H1 (cell line): ENCODE data around the gene GALNT2. TPM values are rescaled to one million over a fixed set of nuclear protein-coding genes. Genes with fewer than 3 reads are reported as not detected.

Experiments
- CTCF ChIA-PET: fragments of 300-600 bp; sonication (Branson Sonifier 250); formaldehyde crosslinking; loops from one replicate; lab custom pipeline; 2021; ENCODE audit not compliant: partially characterized antibody; lab: Charles Lee
- POLR2A ChIA-PET: fragments of 300-600 bp; sonication (Branson Sonifier 250); formaldehyde crosslinking; loops from one replicate; lab custom pipeline; 2021; ENCODE audit warnings: inconsistent platforms; ENCODE audit not compliant: partially characterized antibody; lab: Charles Lee
- DNase-seq, 2 experiments: peaks; one replicate each; pipeline versions ENCODE4 v3.0.0 to v3.0.0-alpha.2; 2010 to 2022; ENCODE audit warnings: low spot score in 2 of 2, low read depth in 1 of 2, mixed read lengths in 1 of 2
- FAIRE-seq: peaks from 2 replicates; lab custom pipeline; 2011; peaks lifted over from hg19 to GRCh38; lab: Jason Lieb, UNC
- H2AFZ ChIP-seq: 2 replicates; pipeline ENCODE4 v1.8.1; 2012; ENCODE audit warnings: low read length, inconsistent platforms
- H2AK5ac ChIP-seq: 2 replicates; pipeline ENCODE4 v1.6.1; 2013; ENCODE audit warnings: low read depth, low read length
- H2BK120ac ChIP-seq: replicated peaks from 2 replicates; pipeline ENCODE3; 2013; ENCODE audit warnings: low read depth, low read length, inconsistent platforms
- H2BK12ac ChIP-seq: 2 replicates; pipeline ENCODE4 v1.6.1; 2013; ENCODE audit warnings: low read depth, low read length
- H2BK15ac ChIP-seq: 2 replicates; pipeline ENCODE4 v1.6.1; 2013; ENCODE audit warnings: low read length
- H2BK20ac ChIP-seq: 2 replicates; pipeline ENCODE4 v1.6.1; 2013; ENCODE audit warnings: low read length
- H2BK5ac ChIP-seq: 2 replicates; pipeline ENCODE4 v1.6.1; 2013; ENCODE audit warnings: low read depth, low read length
- H3K14ac ChIP-seq: 2 replicates; pipeline ENCODE4 v1.6.1; 2013; ENCODE audit warnings: inconsistent platforms; ENCODE audit not compliant: insufficient read length
- H3K18ac ChIP-seq: 2 replicates; pipeline ENCODE4 v1.6.1; 2013; ENCODE audit warnings: low read length; ENCODE audit errors: extremely low read depth
- H3K23ac ChIP-seq: 2 replicates; pipeline ENCODE4 v1.6.1; 2013; ENCODE audit warnings: inconsistent platforms; ENCODE audit not compliant: insufficient read length
- H3K23me2 ChIP-seq: 2 replicates; pipeline ENCODE4 v1.6.1; 2013; ENCODE audit warnings: low read depth, low read length
- H3K27ac ChIP-seq: 2 replicates; pipeline ENCODE4 v1.6.1; 2011; ENCODE audit warnings: low read depth, low read length, inconsistent platforms
- H3K27me3 ChIP-seq, 4 experiments: replicated peaks in 1 of 4; 1 replicate in 1 of 4; 2 replicates in 3 of 4; pipeline versions ENCODE4 v1.6.1 to v1.8.1; 2011 to 2013; ENCODE audit warnings: low read length in 3 of 4, mild to moderate bottlenecking in 3 of 4, inconsistent platforms in 2 of 4, mixed read lengths in 2 of 4, moderate library complexity in 1 of 4; ENCODE audit not compliant: control insufficient read depth in 3 of 4, insufficient read depth in 3 of 4; ENCODE audit errors: extremely low read depth in 1 of 4
- H3K36me3 ChIP-seq, 4 experiments: 2 replicates each; pipeline versions ENCODE4 v1.6.1 to v1.8.1; 2011 to 2013; ENCODE audit warnings: mild to moderate bottlenecking in 4 of 4, low read length in 3 of 4, moderate library complexity in 2 of 4, control low read depth in 1 of 4, inconsistent platforms in 1 of 4; ENCODE audit not compliant: insufficient read depth in 4 of 4, control insufficient read depth in 2 of 4
- H3K4ac ChIP-seq: replicated peaks from 2 replicates; pipeline ENCODE3; 2013; ENCODE audit warnings: low read length, low read depth, mixed read lengths, inconsistent platforms; ENCODE audit not compliant: insufficient read length
- H3K4me1 ChIP-seq, 4 experiments: replicated peaks in 1 of 4; 1 replicate in 1 of 4; 2 replicates in 3 of 4; pipeline versions ENCODE4 v1.6.1 to v1.8.1; 2011 to 2013; ENCODE audit warnings: low read length in 3 of 4, inconsistent platforms in 2 of 4, mixed read lengths in 1 of 4; ENCODE audit not compliant: insufficient read depth in 4 of 4, control insufficient read depth in 3 of 4
- H3K4me2 ChIP-seq, 2 experiments: 2 replicates each; pipeline versions ENCODE4 v1.6.1 to v1.8.1; 2011 to 2013; ENCODE audit warnings: low read depth in 2 of 2, low read length in 2 of 2, control low read depth in 1 of 2, inconsistent platforms in 1 of 2, mild to moderate bottlenecking in 1 of 2; ENCODE audit not compliant: insufficient read depth in 1 of 2
- H3K4me3 ChIP-seq, 4 experiments: fragments of 200-600, 300-600 bp in 1 of 4; sonication (generic), shearing (Covaris generic), sonication (Bioruptor Twin) in 1 of 4; 2 replicates each; pipeline versions ENCODE4 v1.5.1 to v1.8.1; 2011 to 2016; ENCODE audit warnings: low read length in 4 of 4, low read depth in 3 of 4, control low read depth in 2 of 4, inconsistent platforms in 2 of 4, mild to moderate bottlenecking in 2 of 4, mixed read lengths in 1 of 4, moderate library complexity in 1 of 4; ENCODE audit not compliant: insufficient read depth in 2 of 4; ENCODE audit errors: extremely low read depth in 1 of 4
- H3K56ac ChIP-seq: replicated peaks from 2 replicates; pipeline ENCODE3; 2013; ENCODE audit warnings: low read depth, mild to moderate bottlenecking, mixed read lengths, low read length, inconsistent platforms; ENCODE audit not compliant: insufficient read length
- H3K79me1 ChIP-seq: 2 replicates; pipeline ENCODE4 v1.6.1; 2013; ENCODE audit warnings: low read depth, low read length, control low read depth
- H3K79me2 ChIP-seq, 2 experiments: 2 replicates each; pipeline versions ENCODE4 v1.6.1 to v1.8.1; 2012 to 2013; ENCODE audit warnings: low read length in 2 of 2, mild to moderate bottlenecking in 2 of 2, inconsistent platforms in 1 of 2; ENCODE audit not compliant: insufficient read depth in 2 of 2, control insufficient read depth in 1 of 2
- H3K9ac ChIP-seq, 4 experiments: replicated peaks in 1 of 4; 1 replicate in 1 of 4; 2 replicates in 3 of 4; pipeline versions ENCODE4 v1.6.1 to v1.8.1; 2011 to 2013; ENCODE audit warnings: low read depth in 3 of 4, low read length in 3 of 4, control low read depth in 2 of 4, mild to moderate bottlenecking in 2 of 4, moderate library complexity in 2 of 4, inconsistent platforms in 1 of 4; ENCODE audit errors: extremely low read depth in 1 of 4
- H3K9me3 ChIP-seq, 2 experiments: 2 replicates each; pipeline versions ENCODE4 v1.6.1 to v1.8.1; 2012 to 2013; ENCODE audit warnings: mild to moderate bottlenecking in 2 of 2, moderate library complexity in 2 of 2, control low read depth in 1 of 2, inconsistent platforms in 1 of 2, low read depth in 1 of 2, low read length in 1 of 2, mixed read lengths in 1 of 2; ENCODE audit not compliant: insufficient read depth in 2 of 2
- H4K20me1 ChIP-seq, 2 experiments: replicated peaks in 1 of 2; 2 replicates each; pipeline versions ENCODE3 to v1.8.1; 2011 to 2013; ENCODE audit warnings: inconsistent platforms in 2 of 2, low read length in 2 of 2, mild to moderate bottlenecking in 1 of 2; ENCODE audit not compliant: insufficient read depth in 2 of 2, control insufficient read depth in 1 of 2
- H4K5ac ChIP-seq: 2 replicates; pipeline ENCODE4 v1.6.1; 2013; ENCODE audit warnings: low read length, low read depth, mixed read lengths, inconsistent platforms; ENCODE audit not compliant: insufficient read length
- H4K8ac ChIP-seq: 2 replicates; pipeline ENCODE4 v1.8.0; 2013; ENCODE audit warnings: mild to moderate bottlenecking, moderate library complexity, low read length, inconsistent platforms; ENCODE audit not compliant: insufficient read depth; ENCODE audit errors: extremely low read depth
- H4K91ac ChIP-seq: replicated peaks from 2 replicates; pipeline ENCODE3; 2013; ENCODE audit warnings: low read length, mixed read lengths, inconsistent platforms; ENCODE audit not compliant: insufficient read length
- CTBP2 ChIP-seq: IDR thresholded peaks from 2 replicates; pipeline ENCODE4 v1.7.0; 2011; ENCODE audit warnings: borderline replicate concordance, mild to moderate bottlenecking, moderate library complexity, mixed read lengths, low read length; ENCODE audit not compliant: insufficient read depth, insufficient read length
- EZH2 ChIP-seq: fragments of 200-600 bp; sonication (generic); IDR thresholded peaks from 2 replicates; pipeline ENCODE4 v1.7.1; 2012; ENCODE audit warnings: low read depth, mild to moderate bottlenecking, moderate library complexity, low read length, inconsistent platforms; ENCODE audit not compliant: severe bottlenecking
- FOSL1 ChIP-seq: IDR thresholded peaks from 2 replicates; pipeline ENCODE4 v1.6.1; 2011; ENCODE audit warnings: mild to moderate bottlenecking, low read depth, low read length, moderate library complexity; ENCODE audit not compliant: insufficient read depth
- MAFK ChIP-seq: IDR thresholded peaks from 2 replicates; pipeline ENCODE4 v1.6.1; 2012; ENCODE audit warnings: low read depth, mild to moderate bottlenecking, improper control_type of control experiment, low read length
- NRF1 ChIP-seq: IDR thresholded peaks from 2 replicates; pipeline ENCODE4 v1.6.1; 2011; ENCODE audit warnings: mild to moderate bottlenecking, low read depth, low read length, improper control_type of control experiment
- SAP30 ChIP-seq: fragments of 300-600 bp; sonication (generic); IDR thresholded peaks from 2 replicates; pipeline ENCODE4 v1.7.1; 2012; ENCODE audit warnings: low read length, moderate library complexity, mild to moderate bottlenecking, inconsistent platforms; ENCODE audit not compliant: insufficient read depth, insufficient replicate concordance
- SP1 ChIP-seq: IDR thresholded peaks from 2 replicates; pipeline ENCODE4 v1.6.1; 2011; ENCODE audit warnings: low read depth, low read length
- SRF ChIP-seq: IDR thresholded peaks from 2 replicates; pipeline ENCODE4 v1.6.1; 2011; ENCODE audit warnings: mild to moderate bottlenecking, low read depth, low read length, moderate library complexity
- WGBS, 2 experiments: shearing (Covaris generic) in 1 of 2; methylation state at CpG; one replicate each; pipeline versions ENCODE4 v1.1.6 to v1.1.7; 2013 to 2015; ENCODE audit warnings: low lambda C conversion rate in 2 of 2, mixed read lengths in 2 of 2, inconsistent platforms in 1 of 2, low coverage in 1 of 2, missing lambda C conversion rate in 1 of 2; ENCODE audit not compliant: insufficient replicate concordance in 2 of 2, insufficient coverage in 1 of 2, insufficient read length in 1 of 2; ENCODE audit errors: extremely low coverage in 1 of 2, missing lambda C conversion rate in 1 of 2; 5-methylcytosine and 5-hydroxymethylcytosine counted together
- polyA plus RNA-seq, 7 experiments: library from polyadenylated mRNA; depleted of rRNA in 3 of 7; stranded (reverse) in 5 of 7; unstranded in 2 of 7; fragments of >200 nt in 5 of 7; fragments of 200-250 nt in 2 of 7; gene quantifications; 1 replicate in 5 of 7; 2 replicates in 1 of 7; 4 replicates in 1 of 7; pipeline versions ENCODE4 v1.2.1 to v1.2.3, GENCODE V29; 2011 to 2013; ENCODE audit warnings: missing spikeins in 2 of 7, mixed read lengths in 2 of 7
- total RNA-seq: library from RNA; stranded (reverse); fragmentation: NEBNext Ultra II Directional; extraction: Animal tissue kit (Norgen Biotek cat#: 25700); gene quantifications from 2 replicates; pipeline ENCODE4 v1.2.1, GENCODE V29; 2021
- TF ChIP-seq, protein P1 (sequence below): IDR thresholded peaks from 2 replicates; pipeline ENCODE4 v1.6.1; 2012; ENCODE audit warnings: inconsistent platforms

The GALNT2 gene
- total and polyA plus RNA-seq, 2 of the 8 experiments (the other 6 are each of a cell fraction or from before 2014, with no cell fraction given), result 34.5 to 75.3 TPM

DNA sequence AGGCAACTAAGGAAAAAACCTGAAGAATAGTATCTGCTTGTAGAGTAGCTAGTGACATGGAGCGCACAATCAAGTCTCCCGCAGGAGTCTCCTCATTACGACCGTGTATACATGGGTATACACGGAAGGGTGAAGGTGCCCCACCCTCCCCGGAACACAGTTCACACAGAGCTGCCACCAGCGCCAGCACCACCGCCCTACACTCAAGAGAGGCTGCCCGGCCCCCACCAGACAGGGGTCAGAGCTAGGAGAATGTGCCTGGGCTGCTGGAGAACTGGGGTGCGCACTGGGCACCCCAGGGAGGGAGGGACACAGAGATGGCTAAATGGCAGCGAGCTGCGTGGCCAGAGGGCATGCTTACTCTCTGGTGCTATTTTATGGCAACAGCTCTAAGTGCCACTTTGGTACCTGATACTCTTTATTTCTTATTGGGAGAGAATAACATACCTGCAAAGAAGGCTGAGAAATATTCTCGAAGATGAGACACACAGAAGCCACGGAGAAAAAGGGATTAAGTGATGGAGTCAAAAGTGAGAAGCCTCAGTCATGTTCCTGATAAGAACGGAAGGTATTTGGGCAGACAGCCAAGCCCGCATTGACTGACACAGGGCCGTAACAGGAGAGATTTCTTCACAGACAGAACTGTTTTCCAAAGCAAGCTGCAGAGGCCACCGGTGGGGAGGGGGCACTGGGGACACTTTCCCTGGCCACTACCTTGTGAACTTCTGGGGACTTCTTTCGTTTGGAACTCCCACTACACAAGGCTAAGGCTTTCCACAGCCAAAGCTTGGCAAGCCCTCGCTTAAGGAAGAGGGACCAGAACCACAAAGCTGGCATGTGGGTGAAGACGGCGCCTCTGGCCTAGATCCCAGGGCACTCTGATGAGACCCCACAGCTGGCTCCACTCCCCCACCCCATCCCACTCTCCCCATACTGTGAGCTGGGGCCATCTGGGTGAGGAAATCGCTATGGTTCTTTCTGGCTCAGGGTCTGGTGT, 251.1 kb downstream of the GALNT2 start:
- Histone ChIP-seq H2BK5ac (no peak overlapping the region), H4K20me1 (no peaks in the 10 kb centered on the region), H3K4me3 (no peak overlapping the region), H3K4me1 (no peaks in the 10 kb centered on the region), H2AK5ac (no peak overlapping the region), H3K27ac (no peak overlapping the region), H4K5ac (no peak overlapping the region), H3K4me2 (no peak overlapping the region), H3K56ac (no peak overlapping the region), H3K23ac (no peak overlapping the region), H3K18ac (no peak overlapping the region), H2BK12ac (no peak overlapping the region), H3K4ac (no peak overlapping the region), H3K79me1 (no peaks in the 10 kb centered on the region), H3K9ac (no peak overlapping the region), H3K79me2 (no peaks in the 10 kb centered on the region), H2BK15ac (no peak overlapping the region), H2AFZ (no peak overlapping the region), H3K36me3 (peaks cover 0 to 7% (median 1%) of the 10 kb centered on the region in 4 experiments; a peak in 2 of 8 replicates), H3K27me3 (no peaks in the 10 kb centered on the region), H4K91ac (no peak overlapping the region), H4K8ac (no peak overlapping the region), H3K14ac (no peak overlapping the region), H2BK120ac (no peak overlapping the region), H3K9me3 (no peaks in the 10 kb centered on the region), H2BK20ac (no peak overlapping the region), H3K23me2 (no peaks in the 10 kb centered on the region)
- ChIA-PET POLR2A (interaction anchor here (0.6 to 1.2 kb wide), 3 partner anchors 10 to 415 kb away, joined by 3 to 5 read pairs (median 3); no protein-coding TSS in a partner anchor), CTCF (interaction anchor here (0.9 kb wide), 1 partner anchor 9 kb away, joined by 3 read pairs; no protein-coding TSS in a partner anchor)
- DNase-seq (no peak), FAIRE-seq (no peak)
- WGBS, 2 experiments, result 87% methylated on average over 23 of the region's 23 CpGs; no CpG with 5 or more reads in 1 of the 2 experiments
- TF ChIP-seq EZH2 (no peak), SAP30 (no peak), SP1 (no peak), FOSL1 (no peak), SRF (no peak), NRF1 (no peak), CTBP2 (no peak), MAFK (no peak)
- TF ChIP-seq, protein P1, sequence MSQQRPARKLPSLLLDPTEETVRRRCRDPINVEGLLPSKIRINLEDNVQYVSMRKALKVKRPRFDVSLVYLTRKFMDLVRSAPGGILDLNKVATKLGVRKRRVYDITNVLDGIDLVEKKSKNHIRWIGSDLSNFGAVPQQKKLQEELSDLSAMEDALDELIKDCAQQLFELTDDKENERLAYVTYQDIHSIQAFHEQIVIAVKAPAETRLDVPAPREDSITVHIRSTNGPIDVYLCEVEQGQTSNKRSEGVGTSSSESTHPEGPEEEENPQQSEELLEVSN, result no peak
